ENCODE results near the gene NAA10.

Gene NAA10

GRCh38 chrX:153905481-153906095, 29.2 kb downstream of the NAA10 start:
- no peak overlapping the region for H3K4me3 ChIP-seq (ENCODE audit: control insufficient read depth, low read depth, low read length)
- TF ChIP-seq, protein P1, sequence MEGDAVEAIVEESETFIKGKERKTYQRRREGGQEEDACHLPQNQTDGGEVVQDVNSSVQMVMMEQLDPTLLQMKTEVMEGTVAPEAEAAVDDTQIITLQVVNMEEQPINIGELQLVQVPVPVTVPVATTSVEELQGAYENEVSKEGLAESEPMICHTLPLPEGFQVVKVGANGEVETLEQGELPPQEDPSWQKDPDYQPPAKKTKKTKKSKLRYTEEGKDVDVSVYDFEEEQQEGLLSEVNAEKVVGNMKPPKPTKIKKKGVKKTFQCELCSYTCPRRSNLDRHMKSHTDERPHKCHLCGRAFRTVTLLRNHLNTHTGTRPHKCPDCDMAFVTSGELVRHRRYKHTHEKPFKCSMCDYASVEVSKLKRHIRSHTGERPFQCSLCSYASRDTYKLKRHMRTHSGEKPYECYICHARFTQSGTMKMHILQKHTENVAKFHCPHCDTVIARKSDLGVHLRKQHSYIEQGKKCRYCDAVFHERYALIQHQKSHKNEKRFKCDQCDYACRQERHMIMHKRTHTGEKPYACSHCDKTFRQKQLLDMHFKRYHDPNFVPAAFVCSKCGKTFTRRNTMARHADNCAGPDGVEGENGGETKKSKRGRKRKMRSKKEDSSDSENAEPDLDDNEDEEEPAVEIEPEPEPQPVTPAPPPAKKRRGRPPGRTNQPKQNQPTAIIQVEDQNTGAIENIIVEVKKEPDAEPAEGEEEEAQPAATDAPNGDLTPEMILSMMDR (conservative IDR thresholded peaks at IDR 0.05; ENCODE audit: control insufficient read depth, insufficient read depth, low read depth, low read length) = no peak
- no peak for DNase-seq (ENCODE audit: low read depth)

- no peak for DNase-seq (ENCODE audit: low read depth)
- H3K4me3 ChIP-seq (ENCODE audit: control insufficient read depth, low read depth, low read length) = no peak within 1 kb of the TSS
Measured at GRCh38 chrX:153903991-153904957, 30.6 kb downstream of the NAA10 start, which contains the start of gene AVPR2. Gene AVPR2, plus strand, starts transcription at chrX:153904673. Its CDS starts 473 bp downstream, at chrX:153905146.

DNA sequence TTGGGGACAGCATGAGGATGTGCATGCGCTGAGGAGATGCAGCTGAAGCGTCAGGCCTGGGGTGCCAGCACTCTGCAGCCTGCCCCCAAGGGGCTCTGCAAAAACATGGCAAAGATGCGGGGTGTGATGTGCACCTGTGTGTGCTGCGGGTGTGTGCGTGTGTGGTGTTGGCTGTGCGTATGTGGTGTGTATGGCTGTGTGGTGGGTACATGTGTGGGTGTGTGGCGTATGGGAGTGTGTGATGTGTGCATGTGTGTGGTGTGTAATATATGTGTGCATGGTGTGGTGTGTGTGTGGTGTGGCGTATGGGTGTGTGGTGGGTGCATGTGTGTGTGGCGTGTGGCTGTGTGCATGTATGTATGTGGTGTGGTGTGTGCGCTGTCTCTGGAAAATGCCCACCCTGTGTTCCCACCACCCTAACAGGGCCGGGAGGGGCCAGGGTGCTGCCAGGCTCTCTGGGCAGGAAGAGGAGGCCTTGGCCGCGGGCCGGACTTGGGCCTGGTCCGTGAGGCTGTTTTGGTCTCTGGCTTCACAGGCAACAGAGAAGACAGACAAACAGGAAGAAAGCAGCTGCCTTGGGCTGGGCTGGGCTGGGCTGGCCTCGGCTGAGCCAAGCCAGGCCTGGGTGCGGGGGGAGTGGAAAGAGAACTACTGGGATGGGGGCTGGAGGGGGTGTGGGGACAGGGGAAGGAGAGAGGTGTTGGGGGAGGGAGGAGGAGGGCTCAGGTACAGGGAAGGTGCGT, 31.4 kb downstream of the NAA10 start:
- TF ChIP-seq, protein P1 (conservative IDR thresholded peaks at IDR 0.05; ENCODE audit: control insufficient read depth, insufficient read depth, low read depth, low read length) = no peak

More at GRCh38 chrX:153903991-153904957, 30.6 kb downstream of the NAA10 start, which contains the start of gene AVPR2:
- TF ChIP-seq, protein P1 (conservative IDR thresholded peaks at IDR 0.05; ENCODE audit: control insufficient read depth, insufficient read depth, low read depth, low read length) = no peak

GRCh38 chrX:153902385-153902784, 32.5 kb downstream of the NAA10 start:
- TF ChIP-seq, protein P1 (conservative IDR thresholded peaks at IDR 0.05; ENCODE audit: control insufficient read depth, insufficient read depth, low read depth, low read length) = no peak
- DNase-seq (ENCODE audit: low read depth) = no peak
- no peak overlapping the region for H3K4me3 ChIP-seq (ENCODE audit: control insufficient read depth, low read depth, low read length)

More for the DNA sequence above, 31.4 kb downstream of the NAA10 start:
- DNase-seq (ENCODE audit: low read depth) = no peak
- H3K4me3 ChIP-seq (ENCODE audit: control insufficient read depth, low read depth, low read length) = no peak overlapping the region

DNA sequence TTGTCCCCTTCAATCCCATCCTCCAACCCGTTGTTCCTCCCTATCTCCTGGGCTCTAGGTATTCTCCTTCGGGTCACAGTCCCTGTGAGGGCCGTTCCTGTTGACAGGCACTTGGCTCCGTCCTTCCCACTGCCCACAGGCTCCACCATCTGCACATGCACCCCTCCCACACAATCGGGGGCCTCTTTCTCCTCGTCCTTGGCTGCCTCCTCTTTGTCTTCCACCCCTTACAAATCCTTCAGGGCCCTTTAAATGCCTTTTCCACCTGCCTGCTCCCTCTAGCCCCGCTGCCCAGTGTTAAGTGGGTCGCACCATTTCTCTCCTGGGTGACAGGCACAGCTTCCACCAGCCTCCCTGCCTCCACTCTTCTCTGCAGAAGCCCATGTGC, 33.1 kb downstream of the NAA10 start:
- DNase-seq (ENCODE audit: low read depth) = no peak
- no peak overlapping the region for H3K4me3 ChIP-seq (ENCODE audit: control insufficient read depth, low read depth, low read length)
- TF ChIP-seq, protein P1 (conservative IDR thresholded peaks at IDR 0.05; ENCODE audit: control insufficient read depth, insufficient read depth, low read depth, low read length) = no peak
